Caco-2 (cell line): Measurements from ENCODE around the gene CALML5. TPM values are rescaled to one million over a fixed set of nuclear protein-coding genes. Genes with fewer than 3 reads are reported as not detected.

Source experiments
- BruUV-seq: library from RNA; stranded (reverse); fragments of 400-500 nt; replicated peaks from 2 replicates; lab custom pipeline; 2021; lab: Mats Ljungman, UMichigan
- CTCF ChIA-PET: fragments of 300-600 bp; sonication (Branson Sonifier 250); formaldehyde crosslinking; loops from one replicate; lab custom pipeline; 2022; ENCODE audit warnings: antibody characterized with exemption; lab: Charles Lee
- POLR2A ChIA-PET: fragments of 300-600 bp; sonication (Branson Sonifier 250); formaldehyde crosslinking; loops from one replicate; lab custom pipeline; 2022; ENCODE audit warnings: antibody characterized with exemption; lab: Charles Lee
- DNase-seq, 2 experiments: peaks; one replicate each; pipeline versions ENCODE4 v3.0.0 to v3.0.0-alpha.2; 2020 to 2022
- H3K27me3 ChIP-seq: replicated peaks from 2 replicates; pipeline ENCODE4 v1.6.0; 2011; ENCODE audit warnings: low read length; ENCODE audit not compliant: control insufficient read depth, insufficient read depth
- H3K36me3 ChIP-seq: 2 replicates; pipeline ENCODE4 v1.5.1; 2011; ENCODE audit warnings: low read length; ENCODE audit not compliant: control insufficient read depth, insufficient read depth
- H3K4me1 ChIP-seq: fragments of 250-450 bp; sonication (Bioruptor Pico); 2 replicates; pipeline ENCODE4 v1.5.1; 2020; ENCODE audit warnings: mild to moderate bottlenecking
- H3K4me3 ChIP-seq: 2 replicates; pipeline ENCODE4 v1.5.1; 2011; ENCODE audit warnings: low read depth, mild to moderate bottlenecking, control low read depth, low read length
- H3K9me3 ChIP-seq: fragments of 250-450 bp; sonication (Bioruptor Pico); 2 replicates; pipeline ENCODE4 v1.5.1; 2020; ENCODE audit warnings: mild to moderate bottlenecking, moderate library complexity
- H3K27ac Mint-ChIP-seq: one replicate; pipeline ENCODE4 v1.8.0; 2022; ENCODE audit warnings: mixed read lengths; ENCODE audit not compliant: unreplicated experiment
- H3K27me3 Mint-ChIP-seq: one replicate; pipeline ENCODE4 v1.8.0; 2022; ENCODE audit warnings: mixed read lengths; ENCODE audit not compliant: insufficient read depth, unreplicated experiment
- H3K36me3 Mint-ChIP-seq: one replicate; pipeline ENCODE4 v1.8.0; 2022; ENCODE audit warnings: mild to moderate bottlenecking, mixed read lengths; ENCODE audit not compliant: insufficient read depth, unreplicated experiment
- H3K4me1 Mint-ChIP-seq: one replicate; pipeline ENCODE4 v1.8.0; 2022; ENCODE audit warnings: low read depth, mixed read lengths; ENCODE audit not compliant: unreplicated experiment
- H3K4me3 Mint-ChIP-seq: one replicate; pipeline ENCODE4 v1.8.0; 2022; ENCODE audit warnings: mild to moderate bottlenecking, moderate library complexity, mixed read lengths; ENCODE audit not compliant: unreplicated experiment
- H3K9me3 Mint-ChIP-seq: one replicate; pipeline ENCODE4 v1.8.0; 2022; ENCODE audit warnings: mixed read lengths; ENCODE audit not compliant: unreplicated experiment
- intact Hi-C: fragments of 100-400 bp; cut with micrococcal nuclease; formaldehyde crosslinking; loops from one replicate; pipeline ENCODE4 v1.10.0; 2022; ENCODE audit not compliant: unreplicated experiment
- total RNA-seq: library from RNA; stranded (reverse); gene quantifications from 2 replicates; pipeline ENCODE4 v1.2.3, GENCODE V29; 2022
- TF ChIP-seq, protein P1 (sequence below), 2 experiments: fragments of 200-600 bp in 1 of 2; IDR thresholded peaks; 1 replicate in 1 of 2; 2 replicates in 1 of 2; pipeline versions ENCODE4 v1.5.1 to v1.8.0; 2011 to 2022; ENCODE audit warnings: antibody characterized with exemption in 1 of 2, control low read depth in 1 of 2, inconsistent platforms in 1 of 2, low read depth in 1 of 2, low read length in 1 of 2, mild to moderate bottlenecking in 1 of 2, moderate library complexity in 1 of 2; ENCODE audit not compliant: insufficient read depth in 1 of 2, severe bottlenecking in 1 of 2, unreplicated experiment in 1 of 2

Gene CALML5
- total RNA-seq, 1 experiment from 2014 or later = not detected

DNA sequence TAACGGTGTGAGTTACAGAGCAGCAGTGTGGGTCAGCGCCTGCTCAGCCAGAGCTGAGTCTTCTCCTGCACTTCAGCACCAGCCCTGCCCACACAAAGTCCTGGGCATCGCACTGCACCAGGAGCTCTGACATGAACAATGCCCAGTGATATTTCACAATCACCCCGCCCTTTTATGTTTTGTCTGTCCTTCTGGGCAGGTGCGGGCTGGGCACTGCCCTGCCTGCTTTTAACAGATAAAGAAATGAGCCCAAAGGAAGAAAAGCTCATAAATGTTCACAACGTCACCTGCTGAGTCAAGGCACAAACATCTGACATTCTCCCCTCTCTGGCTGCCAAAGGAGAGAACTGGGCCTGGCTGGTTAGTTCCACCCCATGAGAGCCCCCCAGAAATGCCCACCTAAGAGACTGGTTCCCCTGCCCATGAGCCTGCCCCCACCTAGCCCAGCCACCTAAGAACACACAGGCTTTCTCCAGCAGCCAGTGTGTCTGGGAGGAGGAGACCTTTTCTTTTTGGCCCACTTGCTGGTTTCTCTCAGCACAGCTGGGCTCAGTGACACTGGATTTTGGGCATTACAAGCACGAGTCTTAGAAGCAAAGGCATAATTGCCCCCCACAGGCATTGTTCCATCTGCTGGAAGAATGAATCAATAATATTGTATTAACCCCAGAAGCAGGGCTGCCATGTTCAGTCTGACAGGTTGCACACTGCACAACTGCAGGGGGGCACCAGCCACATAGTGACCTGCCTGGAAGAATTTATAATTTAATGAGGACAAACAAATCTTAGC lies 47.7 kb upstream of the CALML5 start:
- no peak overlapping the region for H3K4me3 ChIP-seq

DNA sequence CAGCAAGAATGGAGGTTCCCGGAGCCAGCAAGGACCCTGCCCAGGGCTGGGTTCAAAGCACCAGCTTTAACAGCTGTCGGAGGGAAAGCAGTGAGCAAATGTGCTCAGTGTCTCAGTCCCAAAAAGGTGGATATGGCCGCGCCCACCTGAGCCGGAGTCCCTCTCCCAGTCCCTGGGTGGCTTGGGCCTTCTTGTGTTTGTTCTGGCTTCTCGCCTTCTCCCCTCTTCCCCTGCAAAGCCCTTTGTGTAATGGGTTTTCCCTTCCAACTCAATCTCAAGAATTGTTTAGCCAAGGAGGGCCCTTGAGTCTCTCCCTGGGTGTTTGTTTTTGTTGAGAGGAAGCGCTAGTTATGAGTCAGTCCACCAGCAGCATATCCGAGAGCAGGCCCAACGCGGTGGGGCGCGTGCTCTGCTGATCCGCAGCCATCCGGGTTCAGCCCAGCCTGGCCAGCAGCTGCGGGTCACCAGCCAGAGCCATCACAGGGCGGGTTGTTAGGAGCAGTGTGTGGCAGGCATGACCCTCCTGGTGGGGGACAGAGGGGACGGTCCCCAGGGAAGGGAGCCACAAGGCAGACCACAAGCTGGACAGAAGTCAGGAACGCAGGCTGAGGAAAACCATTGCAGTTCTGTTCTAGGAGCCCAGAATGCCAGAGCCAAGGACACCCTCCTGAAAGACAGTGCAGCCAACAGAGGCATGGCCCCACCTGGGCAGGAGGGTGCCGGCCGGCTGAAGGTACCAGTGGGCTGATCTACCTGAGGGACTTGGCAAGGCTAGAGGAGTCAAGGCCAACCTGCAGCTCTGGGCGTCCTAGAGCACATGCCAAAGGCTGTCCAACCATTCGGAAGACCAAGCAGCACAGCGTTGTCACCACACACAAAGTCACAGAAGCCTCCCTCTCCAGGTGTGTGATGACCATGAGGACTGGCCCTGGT lies 46.7 kb upstream of the CALML5 start:
- ChIA-PET POLR2A (no interaction called here), CTCF (interaction anchor here (1.5 kb wide), 1 partner anchor 77 kb away, joined by 5 read pairs; no protein-coding TSS in a partner anchor)
- no peaks in the 10 kb centered on the region for H3K27me3 Mint-ChIP-seq
- no peaks in the 10 kb centered on the region for H3K27me3 ChIP-seq
- peaks cover 60% of the 10 kb centered on the region for H3K4me1 ChIP-seq
- H3K4me3 Mint-ChIP-seq = no peak overlapping the region
- TF ChIP-seq, protein P1, sequence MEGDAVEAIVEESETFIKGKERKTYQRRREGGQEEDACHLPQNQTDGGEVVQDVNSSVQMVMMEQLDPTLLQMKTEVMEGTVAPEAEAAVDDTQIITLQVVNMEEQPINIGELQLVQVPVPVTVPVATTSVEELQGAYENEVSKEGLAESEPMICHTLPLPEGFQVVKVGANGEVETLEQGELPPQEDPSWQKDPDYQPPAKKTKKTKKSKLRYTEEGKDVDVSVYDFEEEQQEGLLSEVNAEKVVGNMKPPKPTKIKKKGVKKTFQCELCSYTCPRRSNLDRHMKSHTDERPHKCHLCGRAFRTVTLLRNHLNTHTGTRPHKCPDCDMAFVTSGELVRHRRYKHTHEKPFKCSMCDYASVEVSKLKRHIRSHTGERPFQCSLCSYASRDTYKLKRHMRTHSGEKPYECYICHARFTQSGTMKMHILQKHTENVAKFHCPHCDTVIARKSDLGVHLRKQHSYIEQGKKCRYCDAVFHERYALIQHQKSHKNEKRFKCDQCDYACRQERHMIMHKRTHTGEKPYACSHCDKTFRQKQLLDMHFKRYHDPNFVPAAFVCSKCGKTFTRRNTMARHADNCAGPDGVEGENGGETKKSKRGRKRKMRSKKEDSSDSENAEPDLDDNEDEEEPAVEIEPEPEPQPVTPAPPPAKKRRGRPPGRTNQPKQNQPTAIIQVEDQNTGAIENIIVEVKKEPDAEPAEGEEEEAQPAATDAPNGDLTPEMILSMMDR (IDR thresholded peaks at IDR 0.05; ENCODE audit: insufficient read depth in 1 of 2, low read depth in 1 of 2, low read length in 1 of 2, severe bottlenecking in 1 of 2, unreplicated experiment in 1 of 2) = no peak
- no peak overlapping the region for H3K4me3 ChIP-seq
- H3K36me3 Mint-ChIP-seq = no peaks in the 10 kb centered on the region
- H3K27ac Mint-ChIP-seq = no peak overlapping the region
- peaks cover 14% of the 10 kb centered on the region for H3K9me3 ChIP-seq
- H3K36me3 ChIP-seq = no peaks in the 10 kb centered on the region
- peaks cover 8% of the 10 kb centered on the region for H3K4me1 Mint-ChIP-seq
- intact Hi-C loops = no loop called here
- H3K9me3 Mint-ChIP-seq = peaks cover 11% of the 10 kb centered on the region
- BruUV-seq = no TSS peak
- peak in 1 of 2 experiments; percentile 42 for DNase-seq

More for the DNA sequence above, 47.7 kb upstream of the CALML5 start:
- Mint-ChIP-seq H3K9me3 (peaks cover 5% of the 10 kb centered on the region), H3K4me3 (no peak overlapping the region), H3K4me1 (peaks cover 12% of the 10 kb centered on the region), H3K27ac (no peak overlapping the region), H3K36me3 (no peaks in the 10 kb centered on the region), H3K27me3 (no peaks in the 10 kb centered on the region)
- Histone ChIP-seq H3K27me3 (no peaks in the 10 kb centered on the region), H3K9me3 (peaks cover 12% of the 10 kb centered on the region), H3K4me1 (peaks cover 65% of the 10 kb centered on the region), H3K36me3 (no peaks in the 10 kb centered on the region)
- no TSS peak for BruUV-seq
- intact Hi-C loops = no loop called here
- TF ChIP-seq, protein P1 (IDR thresholded peaks at IDR 0.05; ENCODE audit: insufficient read depth in 1 of 2, low read depth in 1 of 2, low read length in 1 of 2, severe bottlenecking in 1 of 2, unreplicated experiment in 1 of 2) = no peak
- DNase-seq = peak in 1 of 2 experiments; percentile 40
- CTCF ChIA-PET = interaction anchor here (1.5 kb wide), 1 partner anchor 76 kb away, joined by 5 read pairs; no protein-coding TSS in a partner anchor
- POLR2A ChIA-PET = interaction anchor here (0.5 to 1.8 kb wide), 2 partner anchors 18 to 75 kb away, joined by 4 to 6 read pairs; no protein-coding TSS in a partner anchor

DNA sequence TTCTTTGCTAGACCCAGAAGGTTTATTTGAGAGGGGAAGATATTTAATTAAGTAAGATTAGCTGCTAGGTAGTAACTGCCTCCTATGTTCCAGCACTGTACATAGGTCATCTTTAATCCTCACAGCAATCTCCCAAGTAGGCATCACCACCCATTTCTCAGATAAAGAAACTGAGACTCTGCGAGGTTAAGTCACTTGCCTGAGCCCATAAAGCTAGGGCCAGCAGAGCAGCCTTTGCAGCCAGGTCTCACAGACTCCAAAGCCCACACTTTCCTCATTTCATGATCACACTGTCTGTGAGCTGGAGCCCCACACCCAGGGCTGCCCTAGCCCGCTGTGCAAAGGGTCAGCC lies 46.0 kb upstream of the CALML5 start:
- H3K9me3 ChIP-seq = peaks cover 14% of the 10 kb centered on the region
- CTCF ChIA-PET = no interaction called here
- BruUV-seq = no TSS peak
- intact Hi-C loops = no loop called here
- H3K36me3 ChIP-seq = no peaks in the 10 kb centered on the region
- H3K9me3 Mint-ChIP-seq = peaks cover 11% of the 10 kb centered on the region
- H3K4me3 ChIP-seq = no peak overlapping the region
- H3K27me3 Mint-ChIP-seq = no peaks in the 10 kb centered on the region
- peaks cover 59% of the 10 kb centered on the region for H3K4me1 ChIP-seq
- TF ChIP-seq, protein P1 (IDR thresholded peaks at IDR 0.05; ENCODE audit: insufficient read depth in 1 of 2, low read depth in 1 of 2, low read length in 1 of 2, severe bottlenecking in 1 of 2, unreplicated experiment in 1 of 2) = no peak
- no peaks in the 10 kb centered on the region for H3K27me3 ChIP-seq
- POLR2A ChIA-PET = no interaction called here
- DNase-seq = no peak
- H3K4me3 Mint-ChIP-seq = no peak overlapping the region
- peaks cover 4% of the 10 kb centered on the region for H3K4me1 Mint-ChIP-seq
- no peak overlapping the region for H3K27ac Mint-ChIP-seq
- H3K36me3 Mint-ChIP-seq = no peaks in the 10 kb centered on the region
